WERI-Rb-1 (cell line): ENCODE data around the gene BAIAP2L2.

Experiments
- DNase-seq: peaks from one replicate; pipeline ENCODE4 v3.0.0-alpha.2; 2020
- H3K27ac ChIP-seq: fragments of 250-450 bp; sonication (Bioruptor Pico); 2 replicates; pipeline ENCODE4 v1.5.1; 2020; ENCODE audit warnings: mild to moderate bottlenecking, moderate library complexity
- H3K27me3 ChIP-seq: fragments of 250-450 bp; sonication (Bioruptor Pico); 2 replicates; pipeline ENCODE4 v1.5.1; 2021; ENCODE audit warnings: mild to moderate bottlenecking, low read depth, moderate library complexity; ENCODE audit not compliant: insufficient read depth, severe bottlenecking
- H3K36me3 ChIP-seq: fragments of 250-450 bp; sonication (Bioruptor Pico); 2 replicates; pipeline ENCODE4 v1.5.1; 2020; ENCODE audit warnings: mild to moderate bottlenecking, moderate library complexity
- H3K4me3 ChIP-seq: 2 replicates; pipeline ENCODE4 v1.5.1; 2011; ENCODE audit warnings: low read depth, mild to moderate bottlenecking, control low read depth, low read length
- H3K9me3 ChIP-seq: fragments of 250-450 bp; sonication (Bioruptor Pico); 2 replicates; pipeline ENCODE4 v1.5.1; 2021; ENCODE audit warnings: mild to moderate bottlenecking, moderate library complexity; ENCODE audit not compliant: severe bottlenecking
- CTCF ChIP-seq: IDR thresholded peaks from 2 replicates; pipeline ENCODE4 v1.5.1; 2011; ENCODE audit warnings: low read depth, mild to moderate bottlenecking, control low read depth, inconsistent platforms, low read length

The BAIAP2L2 gene

GRCh38 chr22:38086942-38087341 is 23.5 kb downstream of the BAIAP2L2 start:
- no peak for DNase-seq
- H3K27ac ChIP-seq: no peak overlapping the region
- TF ChIP-seq CTCF: no peak

GRCh38 chr22:38086001-38086845 is 24.3 kb downstream of the BAIAP2L2 start:
- no peak for DNase-seq
- Histone ChIP-seq H3K27ac (no peak overlapping the region), H3K36me3 (no peaks in the 10 kb centered on the region), H3K27me3 (no peaks in the 10 kb centered on the region), H3K4me3 (no peak overlapping the region), H3K9me3 (no peaks in the 10 kb centered on the region)
- TF ChIP-seq CTCF: no peak

More at GRCh38 chr22:38086942-38087341, 23.5 kb downstream of the BAIAP2L2 start:
- H3K4me3 ChIP-seq: no peak overlapping the region
- H3K9me3 ChIP-seq: no peaks in the 10 kb centered on the region
- H3K36me3 ChIP-seq: no peaks in the 10 kb centered on the region
- no peaks in the 10 kb centered on the region for H3K27me3 ChIP-seq

- H3K27ac ChIP-seq: no peak overlapping the region
- no peaks in the 10 kb centered on the region for H3K9me3 ChIP-seq
- H3K4me3 ChIP-seq: no peak overlapping the region
- H3K27me3 ChIP-seq: no peaks in the 10 kb centered on the region
- DNase-seq: no peak
- H3K36me3 ChIP-seq: no peaks in the 10 kb centered on the region
- no peak for TF ChIP-seq CTCF
These were observed 25.0 kb downstream of the BAIAP2L2 start for GRCh38 chr22:38085501-38085900.

GRCh38 chr22:38085056-38085455 is 25.4 kb downstream of the BAIAP2L2 start:
- no peak for TF ChIP-seq CTCF
- DNase-seq: no peak
- no peak overlapping the region for H3K4me3 ChIP-seq
- H3K9me3 ChIP-seq: no peaks in the 10 kb centered on the region
- no peaks in the 10 kb centered on the region for H3K36me3 ChIP-seq
- no peak overlapping the region for H3K27ac ChIP-seq
- H3K27me3 ChIP-seq: no peaks in the 10 kb centered on the region

- H3K9me3 ChIP-seq: no peaks in the 10 kb centered on the region
- peak within 1 kb of the TSS; percentile 54 for H3K27ac ChIP-seq
- no peak for TF ChIP-seq CTCF
- H3K4me3 ChIP-seq: no peak within 1 kb of the TSS
- peak; percentile 86 for DNase-seq
- no peaks in the 10 kb centered on the region for H3K36me3 ChIP-seq
- no peaks in the 10 kb centered on the region for H3K27me3 ChIP-seq
These were observed 26.4 kb downstream of the BAIAP2L2 start, which contains the start of gene SLC16A8 for GRCh38 chr22:38083931-38084631. Gene SLC16A8, minus strand, starts transcription at chr22:38084184. Its CDS starts 1,311 bp downstream, at chr22:38082873.
